Lower lobe of right lung (tissue), 2 donors: ENCODE measurements around the gene TACC3. TPM values are rescaled to one million over a fixed set of nuclear protein-coding genes. Genes with fewer than 3 reads are reported as not detected.
"Not testable (repeated sequence)": the region's sequence is repeated elsewhere in the genome, so short reads cannot be mapped to it uniquely, and the experiment has no call there.

ENCODE experiments used
- ATAC-seq, 2 donors: fragments of 200-7000 bp; cut with Tn5 transposase; one replicate each; pipeline ENCODE4 v1.9.1; 2020 to 2022; ENCODE audit warnings: mild to moderate bottlenecking in 2 of 2, moderate library complexity in 2 of 2
- DNase-seq: peaks from one replicate; pipeline ENCODE4 v3.0.0-alpha.2; 2020
- H3K27ac ChIP-seq: fragments of 200-600 bp; one replicate; pipeline ENCODE4 v1.8.0; 2022
- H3K27me3 ChIP-seq: fragments of 200-600 bp; one replicate; pipeline ENCODE4 v1.8.0; 2022; ENCODE audit warnings: low read depth
- H3K36me3 ChIP-seq: fragments of 200-600 bp; one replicate; pipeline ENCODE4 v1.8.0; 2022; ENCODE audit warnings: mild to moderate bottlenecking
- H3K4me1 ChIP-seq: fragments of 200-600 bp; one replicate; pipeline ENCODE4 v1.8.0; 2022
- H3K4me3 ChIP-seq: fragments of 200-600 bp; one replicate; pipeline ENCODE4 v1.8.0; 2022; ENCODE audit warnings: mild to moderate bottlenecking
- H3K9me3 ChIP-seq: fragments of 200-600 bp; one replicate; pipeline ENCODE4 v1.8.0; 2022
- intact Hi-C: fragments of 100-400 bp; cut with DNase I; formaldehyde crosslinking; loops from one replicate; pipeline ENCODE4 v1.11.0; 2022
- total RNA-seq: library from RNA; stranded (reverse); fragmentation: NEBNext Ultra II Directional; extraction: Animal tissue kit (Norgen Biotek cat#: 25700); gene quantifications from one replicate; pipeline ENCODE4 v1.2.1, GENCODE V29; 2021
- TF ChIP-seq, protein P1 (sequence below): fragments of 200-600 bp; IDR thresholded peaks from one replicate; pipeline ENCODE4 v1.8.0; 2022; ENCODE audit warnings: antibody characterized with exemption, mild to moderate bottlenecking
- donor health status: DM: no; HTN: yes; CAD: no; lungs with severe emphysema.

The TACC3 gene
- total RNA-seq, 1 donor from 2014 or later, result 19.3 TPM

- Histone ChIP-seq H3K4me1 (peaks cover 6% of the 10 kb centered on the region), H3K4me3 (no peak overlapping the region), H3K9me3 (no peaks in the 10 kb centered on the region), H3K27ac (no peak overlapping the region), H3K27me3 (no peaks in the 10 kb centered on the region), H3K36me3 (peaks cover 78% of the 10 kb centered on the region)
- TF ChIP-seq, protein P1, sequence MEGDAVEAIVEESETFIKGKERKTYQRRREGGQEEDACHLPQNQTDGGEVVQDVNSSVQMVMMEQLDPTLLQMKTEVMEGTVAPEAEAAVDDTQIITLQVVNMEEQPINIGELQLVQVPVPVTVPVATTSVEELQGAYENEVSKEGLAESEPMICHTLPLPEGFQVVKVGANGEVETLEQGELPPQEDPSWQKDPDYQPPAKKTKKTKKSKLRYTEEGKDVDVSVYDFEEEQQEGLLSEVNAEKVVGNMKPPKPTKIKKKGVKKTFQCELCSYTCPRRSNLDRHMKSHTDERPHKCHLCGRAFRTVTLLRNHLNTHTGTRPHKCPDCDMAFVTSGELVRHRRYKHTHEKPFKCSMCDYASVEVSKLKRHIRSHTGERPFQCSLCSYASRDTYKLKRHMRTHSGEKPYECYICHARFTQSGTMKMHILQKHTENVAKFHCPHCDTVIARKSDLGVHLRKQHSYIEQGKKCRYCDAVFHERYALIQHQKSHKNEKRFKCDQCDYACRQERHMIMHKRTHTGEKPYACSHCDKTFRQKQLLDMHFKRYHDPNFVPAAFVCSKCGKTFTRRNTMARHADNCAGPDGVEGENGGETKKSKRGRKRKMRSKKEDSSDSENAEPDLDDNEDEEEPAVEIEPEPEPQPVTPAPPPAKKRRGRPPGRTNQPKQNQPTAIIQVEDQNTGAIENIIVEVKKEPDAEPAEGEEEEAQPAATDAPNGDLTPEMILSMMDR, result peak; percentile 96
- peak; percentile 92 to 95 for ATAC-seq
- intact Hi-C loops, result loop anchor here (5.0 kb wide), 1 partner anchor 34 kb away; no protein-coding TSS in a partner anchor
- peak; percentile 83 for DNase-seq
Measured at GRCh38 chr4:1693131-1693896, 28.0 kb upstream of the TACC3 start.

GRCh38 chr4:1695913-1696312, 25.4 kb upstream of the TACC3 start:
- TF ChIP-seq, protein P1, result no peak
- no peak overlapping the region for H3K27ac ChIP-seq
- H3K36me3 ChIP-seq, result peaks cover 97% of the 10 kb centered on the region
- peak; percentile 13 for DNase-seq
- H3K4me1 ChIP-seq, result peaks cover 6% of the 10 kb centered on the region
- intact Hi-C loops, result no loop called here
- no peaks in the 10 kb centered on the region for H3K27me3 ChIP-seq
- H3K9me3 ChIP-seq, result no peaks in the 10 kb centered on the region
- no peak overlapping the region for H3K4me3 ChIP-seq
- ATAC-seq, result no peak

DNA sequence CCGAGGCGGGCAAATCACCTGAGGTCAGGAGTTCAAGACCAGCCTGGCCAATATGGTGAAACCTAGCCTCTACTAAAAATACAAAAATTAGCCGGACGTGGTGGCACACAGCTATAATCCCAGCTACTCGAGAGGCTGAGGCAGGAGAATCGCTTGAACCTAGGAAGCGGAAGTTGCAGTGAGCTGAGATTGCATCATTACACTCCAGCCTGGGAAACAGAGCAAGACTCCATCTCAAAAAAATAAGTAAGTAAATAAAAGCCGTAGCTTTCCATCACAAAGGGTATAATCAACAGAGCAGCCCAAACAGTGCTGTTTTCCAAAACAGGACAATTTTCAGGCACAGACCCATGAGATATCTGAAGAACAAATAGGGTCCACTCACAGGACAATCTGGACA, 19.6 kb upstream of the TACC3 start:
- H3K36me3 ChIP-seq, result peaks cover 93% of the 10 kb centered on the region
- H3K4me3 ChIP-seq, H3K9me3 ChIP-seq, H3K27ac ChIP-seq, intact Hi-C loops, H3K4me1 ChIP-seq, ATAC-seq, H3K27me3 ChIP-seq: not testable (repeated sequence)
- DNase-seq, result peak; percentile 24

- no peak for DNase-seq
- ATAC-seq, result no peak
- Histone ChIP-seq H3K4me1 (peaks cover 12% of the 10 kb centered on the region), H3K36me3 (peaks cover 74% of the 10 kb centered on the region), H3K9me3 (no peaks in the 10 kb centered on the region), H3K27me3 (no peaks in the 10 kb centered on the region), H3K4me3 (no peak overlapping the region), H3K27ac (no peak overlapping the region)
- TF ChIP-seq, protein P1, result no peak
- intact Hi-C loops, result no loop called here
Measured at GRCh38 chr4:1703867-1704266, 17.5 kb upstream of the TACC3 start.

DNA sequence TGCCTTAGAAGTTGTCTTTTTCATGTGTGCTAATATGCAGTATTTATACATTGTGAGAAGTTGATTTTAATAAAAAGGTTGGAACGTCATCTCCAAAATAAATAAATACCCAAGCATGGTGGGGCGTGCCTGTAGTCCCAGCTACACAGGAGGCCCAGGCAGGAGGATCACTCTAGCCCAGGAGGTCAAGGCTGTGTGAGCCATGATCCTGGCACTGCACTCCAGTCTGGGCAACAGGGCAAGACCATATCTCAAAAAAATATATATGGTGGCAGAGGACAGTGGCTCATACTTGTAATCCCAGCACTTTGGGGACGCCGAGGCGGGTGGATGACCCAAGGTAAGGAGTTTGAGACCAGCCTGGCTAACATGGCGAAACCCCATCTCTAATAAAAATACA, 15.6 kb upstream of the TACC3 start:
- Histone ChIP-seq H3K9me3 (no peaks in the 10 kb centered on the region), H3K4me1 (peaks cover 31% of the 10 kb centered on the region), H3K36me3 (peaks cover 64% of the 10 kb centered on the region), H3K27ac (no peak overlapping the region), H3K27me3 (no peaks in the 10 kb centered on the region), H3K4me3 (no peak overlapping the region)
- peak; percentile 25 for DNase-seq
- intact Hi-C loops, result no loop called here
- ATAC-seq, result no peak
- TF ChIP-seq, protein P1, result no peak

GRCh38 chr4:1706358-1706757, 15.0 kb upstream of the TACC3 start:
- H3K4me1 ChIP-seq, result peaks cover 36% of the 10 kb centered on the region
- TF ChIP-seq, protein P1, result no peak

More at GRCh38 chr4:1706358-1706757, 15.0 kb upstream of the TACC3 start:
- no peak overlapping the region for H3K27ac ChIP-seq
- no peaks in the 10 kb centered on the region for H3K27me3 ChIP-seq
- H3K4me3 ChIP-seq, result no peak overlapping the region
- intact Hi-C loops, result no loop called here
- DNase-seq, result peak; percentile 25
- peaks cover 59% of the 10 kb centered on the region for H3K36me3 ChIP-seq
- H3K9me3 ChIP-seq, result no peaks in the 10 kb centered on the region
- ATAC-seq, result no peak
